HepG2 (cell line): Measurements from ENCODE around the gene EEA1. TPM values are rescaled to one million over a fixed set of nuclear protein-coding genes. Genes with fewer than 3 reads are reported as not detected.
"Not testable (repeated sequence)": the region's sequence is repeated elsewhere in the genome, so short reads cannot be mapped to it uniquely, and the experiment has no call there.

Experiments
- ATAC-seq: fragments of 200-7000 bp; cut with Tn5 transposase; 3 replicates; pipeline ENCODE4 v1.9.1; 2020; ENCODE audit warnings: mild to moderate bottlenecking, moderate library complexity
- BruUV-seq: library from RNA; stranded (reverse); fragments of 400-500 nt; replicated peaks from 2 replicates; lab custom pipeline; 2021; lab: Mats Ljungman, UMichigan
- CTCF ChIA-PET: fragments of 300-600 bp; formaldehyde crosslinking; extraction: SDS; loops from one replicate; lab custom pipeline; 2021; ENCODE audit warnings: low total read pairs, inconsistent platforms, low intra/inter-chr PET ratio; lab: Yijun Ruan, JAX
- POLR2A ChIA-PET: fragments of 350-600 bp; sonication (Branson Sonifier 250); formaldehyde crosslinking; loops from one replicate; lab custom pipeline; 2020; ENCODE audit warnings: antibody characterized with exemption, inconsistent platforms; lab: Yijun Ruan, JAX
- DNase-seq: peaks from one replicate; pipeline ENCODE4 v3.0.0-alpha.2; 2015; ENCODE audit warnings: low spot score
- FAIRE-seq: peaks from 3 replicates; lab custom pipeline; 2011; peaks lifted over from hg19 to GRCh38; lab: Jason Lieb, UNC
- H2AFZ ChIP-seq: one replicate; pipeline ENCODE4 v1.6.1; 2011; ENCODE audit warnings: low read length, inconsistent platforms
- H3K27ac ChIP-seq: fragments of 300-600 bp; 3 replicates; pipeline ENCODE4 v1.8.0; 2011; ENCODE audit warnings: mixed run types, mild to moderate bottlenecking, mixed read lengths, low read length, inconsistent platforms; ENCODE audit not compliant: insufficient read depth; ENCODE audit errors: extremely low read length
- H3K27me3 ChIP-seq, 2 experiments: fragments of 200-600 bp in 1 of 2; 2 replicates in 1 of 2; 3 replicates in 1 of 2; pipeline versions ENCODE4 v1.6.0 to v1.8.0; 2011; ENCODE audit warnings: low read length in 2 of 2, mild to moderate bottlenecking in 2 of 2, moderate library complexity in 2 of 2, inconsistent platforms in 1 of 2; ENCODE audit not compliant: insufficient read depth in 2 of 2, control insufficient read depth in 1 of 2
- H3K36me3 ChIP-seq, 2 experiments: fragments of 200-600 bp in 1 of 2; replicated peaks in 1 of 2; 2 replicates in 1 of 2; 3 replicates in 1 of 2; pipeline versions ENCODE4 v1.5.1 to v1.8.0; 2011; ENCODE audit warnings: low read length in 2 of 2, inconsistent platforms in 1 of 2; ENCODE audit not compliant: insufficient read depth in 2 of 2, control insufficient read depth in 1 of 2
- H3K4me1 ChIP-seq: 2 replicates; pipeline ENCODE4 v1.5.1; 2012; ENCODE audit warnings: low read length, inconsistent platforms; ENCODE audit not compliant: insufficient read depth
- H3K4me2 ChIP-seq: 2 replicates; pipeline ENCODE4 v1.6.0; 2011; ENCODE audit warnings: low read depth, low read length, inconsistent platforms
- H3K4me3 ChIP-seq, 3 experiments: fragments of 200-600 bp in 1 of 3; sonication (generic), shearing (Covaris generic) in 1 of 3; replicated peaks in 1 of 3; 2 replicates each; pipeline ENCODE4 v1.5.1; 2011 to 2016; ENCODE audit warnings: low read length in 3 of 3, inconsistent platforms in 2 of 3, low read depth in 2 of 3, mild to moderate bottlenecking in 2 of 3, control low read depth in 1 of 3, mixed read lengths in 1 of 3; ENCODE audit not compliant: insufficient read depth in 1 of 3
- H3K79me2 ChIP-seq: one replicate; pipeline ENCODE4 v1.6.1; 2011; ENCODE audit warnings: low read length, inconsistent platforms; ENCODE audit not compliant: insufficient read depth
- H3K9ac ChIP-seq: 2 replicates; pipeline ENCODE4 v1.6.0; 2011; ENCODE audit warnings: mild to moderate bottlenecking, low read depth, low read length, inconsistent platforms; ENCODE audit not compliant: insufficient read depth
- H3K9me3 ChIP-seq: 2 replicates; pipeline ENCODE4 v1.5.1; 2012; ENCODE audit warnings: mild to moderate bottlenecking, low read length
- H4K20me1 ChIP-seq: 2 replicates; pipeline ENCODE4 v1.6.0; 2011; ENCODE audit warnings: inconsistent platforms, mild to moderate bottlenecking, low read length, moderate library complexity; ENCODE audit not compliant: insufficient read depth
- NR3C1 ChIP-seq: sonication (generic); formaldehyde crosslinking; IDR thresholded peaks from 2 replicates; pipeline ENCODE4 v1.4.0; 2020; ENCODE audit warnings: missing genetic modification reagents
- ZNF484 ChIP-seq: sonication (generic); formaldehyde crosslinking; IDR thresholded peaks from 2 replicates; pipeline ENCODE4 v1.5.1; 2020; ENCODE audit warnings: mild to moderate bottlenecking, low read depth, missing genetic modification reagents, borderline replicate concordance
- WGBS: methylation state at CpG from one replicate; pipeline ENCODE4 v1.1.6; 2017; ENCODE audit warnings: low lambda C conversion rate; 5-methylcytosine and 5-hydroxymethylcytosine counted together
- in situ Hi-C: cut with HindIII; loops from 2 replicates; pipeline ENCODE4 v1.10.0; 2017; ENCODE audit warnings: low pct_unique_long_range_greater_than_20kb; ENCODE audit not compliant: extremely low pct_ligation_motif_present
- intact Hi-C: fragments of 100-400 bp; cut with micrococcal nuclease; formaldehyde crosslinking; loops from one replicate; pipeline ENCODE4 v1.10.0; 2022; ENCODE audit not compliant: unreplicated experiment
- polyA plus RNA-seq, 8 experiments: library from polyadenylated mRNA; depleted of rRNA in 3 of 8; stranded (reverse) in 7 of 8; unstranded in 1 of 8; fragments of >200 nt; fragmentation: Illumina TruSeq in 4 of 8; extraction: Trizol in 4 of 8; gene quantifications; 2 replicates each; pipeline versions ENCODE4 v1.2.1 to v1.2.3, GENCODE V29; 2011 to 2016; ENCODE audit warnings: low read depth in 4 of 8, missing spikeins in 1 of 8, mixed read lengths in 1 of 8; ENCODE audit not compliant: insufficient read depth in 1 of 8
- total RNA-seq, 5 experiments: library from RNA; depleted of rRNA; stranded (reverse); fragments of >200 nt; fragmentation: Illumina TruSeq; extraction: Trizol; gene quantifications; 2 replicates each; pipeline ENCODE4 v1.2.3, GENCODE V29; 2016; ENCODE audit warnings: low read depth in 1 of 5
- TF ChIP-seq, protein P1 (sequence below): sonication (generic); formaldehyde crosslinking; IDR thresholded peaks from 2 replicates; pipeline ENCODE4 v1.8.0; 2022; ENCODE audit warnings: missing genetic modification reagents, mild to moderate bottlenecking, borderline replicate concordance

The EEA1 gene
- total and polyA plus RNA-seq, 2 of the 13 experiments (the other 11 are each of a cell fraction or from before 2014, with no cell fraction given) = 5.0 to 19.3 TPM

DNA sequence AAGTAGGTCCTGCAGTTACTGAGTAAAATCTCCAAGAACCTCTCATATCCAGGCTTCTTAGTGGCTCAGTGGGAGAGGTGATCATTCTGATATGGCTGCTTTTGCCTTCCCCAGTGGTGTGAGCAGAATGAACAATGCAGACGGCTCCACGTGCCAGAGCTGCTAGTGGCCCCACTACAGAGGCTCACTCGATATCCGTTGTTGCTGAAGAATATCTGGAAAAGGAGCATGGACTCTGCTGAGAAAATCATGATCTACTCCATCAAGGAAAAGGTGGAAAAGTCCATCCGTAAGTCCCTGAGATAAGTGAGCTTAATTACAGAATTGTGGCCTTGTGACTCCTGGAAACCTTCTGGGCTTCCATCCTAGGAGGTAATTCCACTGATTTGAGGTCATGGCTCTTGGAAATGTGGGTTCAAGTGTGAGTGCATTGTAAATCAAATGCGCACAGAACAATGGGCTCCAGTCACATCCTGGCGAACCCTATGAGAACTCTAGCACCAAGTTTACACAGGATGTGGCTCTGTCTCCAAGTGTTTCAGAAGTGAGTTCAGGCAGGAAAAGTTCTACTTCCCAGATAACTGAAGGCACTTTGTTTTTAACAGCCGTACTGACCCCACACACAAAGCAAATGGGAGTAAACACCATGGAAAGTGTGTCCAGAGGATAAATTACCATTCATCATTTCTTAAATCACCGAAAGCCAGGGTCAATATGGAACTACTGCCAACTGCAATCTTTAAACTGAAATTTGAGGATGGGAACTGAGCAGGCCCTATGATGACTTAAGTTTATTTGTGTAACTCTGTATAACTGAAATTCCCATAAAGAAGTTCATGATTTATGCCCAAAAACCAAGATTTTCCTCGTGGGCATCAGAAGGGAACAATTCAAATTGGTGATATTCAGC lies 174.9 kb downstream of the EEA1 start:
- Histone ChIP-seq H3K4me1 (no peaks in the 10 kb centered on the region), H4K20me1 (no peaks in the 10 kb centered on the region), H2AFZ (no peak overlapping the region), H3K36me3 (no peaks in the 10 kb centered on the region), H3K4me3 (no peak overlapping the region), H3K79me2 (no peaks in the 10 kb centered on the region), H3K4me2 (no peak overlapping the region), H3K27ac (no peak overlapping the region), H3K27me3 (peaks cover 0 to 14% of the 10 kb centered on the region in 2 experiments; a peak in 1 of 5 replicates), H3K9me3 (no peaks in the 10 kb centered on the region), H3K9ac (no peak overlapping the region)
- DNase-seq (no peak), FAIRE-seq (no peak), ATAC-seq (no peak)
- POLR2A ChIA-PET = no interaction called here
- CTCF ChIA-PET = no interaction called here
- TF ChIP-seq, protein P1, sequence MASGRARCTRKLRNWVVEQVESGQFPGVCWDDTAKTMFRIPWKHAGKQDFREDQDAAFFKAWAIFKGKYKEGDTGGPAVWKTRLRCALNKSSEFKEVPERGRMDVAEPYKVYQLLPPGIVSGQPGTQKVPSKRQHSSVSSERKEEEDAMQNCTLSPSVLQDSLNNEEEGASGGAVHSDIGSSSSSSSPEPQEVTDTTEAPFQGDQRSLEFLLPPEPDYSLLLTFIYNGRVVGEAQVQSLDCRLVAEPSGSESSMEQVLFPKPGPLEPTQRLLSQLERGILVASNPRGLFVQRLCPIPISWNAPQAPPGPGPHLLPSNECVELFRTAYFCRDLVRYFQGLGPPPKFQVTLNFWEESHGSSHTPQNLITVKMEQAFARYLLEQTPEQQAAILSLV = no peak
- TF ChIP-seq NR3C1 (CRISPR knock-in tag) (no peak), ZNF484 (CRISPR knock-in tag) (no peak)
- BruUV-seq = no TSS peak
- intact Hi-C loops = no loop called here
- WGBS = 32% methylated on average over 10 of the region's 10 CpGs
- in situ Hi-C loops = no loop called here

DNA sequence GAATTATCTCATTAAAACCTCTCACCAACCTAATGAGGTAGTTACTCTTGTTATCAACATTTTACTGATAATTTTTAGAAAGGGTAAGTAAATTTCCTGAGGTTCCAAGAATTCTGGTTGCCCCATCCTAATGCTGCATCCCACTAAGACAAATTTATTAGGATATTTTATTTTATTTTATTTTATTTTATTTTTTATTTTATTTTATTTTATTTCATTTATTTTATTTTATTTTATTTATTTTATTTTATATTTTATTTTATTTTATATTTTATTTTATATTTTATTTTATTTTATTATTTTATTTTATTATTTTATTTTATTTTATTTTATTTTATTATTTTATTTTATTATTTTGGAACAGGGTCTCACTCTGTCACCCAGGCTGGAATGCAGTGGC lies 179.4 kb downstream of the EEA1 start:
- intact Hi-C loops, CTCF ChIA-PET, H3K79me2 ChIP-seq, H3K27ac ChIP-seq, in situ Hi-C loops, H3K27me3 ChIP-seq, H4K20me1 ChIP-seq, H3K4me1 ChIP-seq, H3K36me3 ChIP-seq, DNase-seq, FAIRE-seq, BruUV-seq, H3K4me3 ChIP-seq, POLR2A ChIA-PET, H3K4me2 ChIP-seq, H2AFZ ChIP-seq, H3K9ac ChIP-seq, ATAC-seq, H3K9me3 ChIP-seq: not testable (repeated sequence)
